IPS-20b (cell line): ENCODE measurements around the gene PCCA.
"Not testable (repeated sequence)": the region's sequence is repeated elsewhere in the genome, so short reads cannot be mapped to it uniquely, and the experiment has no call there.

Source experiments
- H3K27ac ChIP-seq: one replicate; pipeline ENCODE4 v1.5.1; 2013; ENCODE audit warnings: low read length
- H3K27me3 ChIP-seq: 2 replicates; pipeline ENCODE4 v1.6.1; 2013; ENCODE audit warnings: mild to moderate bottlenecking, low read length, inconsistent platforms; ENCODE audit not compliant: insufficient read depth
- H3K36me3 ChIP-seq: 2 replicates; pipeline ENCODE4 v1.6.1; 2013; ENCODE audit warnings: low read depth, mild to moderate bottlenecking, inconsistent platforms, low read length, moderate library complexity; ENCODE audit not compliant: insufficient read depth
- H3K4me1 ChIP-seq: 2 replicates; pipeline ENCODE4 v1.6.1; 2013; ENCODE audit warnings: mild to moderate bottlenecking, control low read depth, inconsistent platforms, low read length, moderate library complexity; ENCODE audit not compliant: insufficient read depth
- H3K4me3 ChIP-seq: 2 replicates; pipeline ENCODE4 v1.5.1; 2013; ENCODE audit warnings: mild to moderate bottlenecking, low read length, inconsistent platforms
- H3K9ac ChIP-seq: 2 replicates; pipeline ENCODE4 v1.6.1; 2013; ENCODE audit warnings: low read depth, mild to moderate bottlenecking, inconsistent platforms, low read length, moderate library complexity
- H3K9me3 ChIP-seq: 2 replicates; pipeline ENCODE4 v1.6.1; 2013; ENCODE audit warnings: mild to moderate bottlenecking, low read depth, low read length, inconsistent platforms; ENCODE audit not compliant: insufficient read depth

Gene PCCA

DNA sequence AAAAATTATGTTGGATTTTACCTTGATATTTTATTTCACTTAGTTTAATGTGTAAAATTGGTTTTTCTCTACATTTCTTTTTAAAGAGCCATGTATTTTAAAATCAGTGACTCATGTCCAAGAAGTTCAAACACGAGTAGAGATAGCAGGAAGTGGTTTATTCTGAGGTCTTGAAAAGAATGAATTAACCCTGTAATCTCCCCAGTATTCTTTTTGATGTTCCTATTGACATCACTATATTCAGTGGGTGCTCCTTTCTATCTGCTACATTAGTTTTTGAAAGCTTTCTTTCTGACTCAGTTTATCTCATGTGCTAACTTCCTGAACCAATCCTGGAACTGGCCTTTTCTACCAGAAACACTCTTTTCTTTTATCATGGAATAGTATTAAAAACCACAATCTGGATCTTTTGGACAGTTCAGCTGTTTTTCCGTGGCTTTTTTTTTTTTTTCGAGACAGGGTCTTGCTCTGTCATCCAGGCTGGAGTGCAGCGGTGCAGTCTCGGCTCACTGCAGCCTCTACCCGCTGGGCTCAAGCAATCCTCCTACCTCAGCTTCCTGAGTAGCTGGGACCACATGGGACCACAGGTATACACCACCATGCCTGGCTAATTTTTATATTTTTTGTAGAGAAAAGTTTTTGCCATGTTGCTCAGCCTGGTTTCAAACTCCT, 114.9 kb downstream of the PCCA start:
- no peaks in the 10 kb centered on the region for H3K36me3 ChIP-seq
- H3K4me3 ChIP-seq = no peak overlapping the region
- no peak overlapping the region for H3K27ac ChIP-seq
- H3K9me3 ChIP-seq = no peaks in the 10 kb centered on the region
- no peak overlapping the region for H3K9ac ChIP-seq
- no peaks in the 10 kb centered on the region for H3K27me3 ChIP-seq
- 0 out of 2 replicates have a peak, but pooled peaks cover 2% of the 10 kb centered on the region for H3K4me1 ChIP-seq

DNA sequence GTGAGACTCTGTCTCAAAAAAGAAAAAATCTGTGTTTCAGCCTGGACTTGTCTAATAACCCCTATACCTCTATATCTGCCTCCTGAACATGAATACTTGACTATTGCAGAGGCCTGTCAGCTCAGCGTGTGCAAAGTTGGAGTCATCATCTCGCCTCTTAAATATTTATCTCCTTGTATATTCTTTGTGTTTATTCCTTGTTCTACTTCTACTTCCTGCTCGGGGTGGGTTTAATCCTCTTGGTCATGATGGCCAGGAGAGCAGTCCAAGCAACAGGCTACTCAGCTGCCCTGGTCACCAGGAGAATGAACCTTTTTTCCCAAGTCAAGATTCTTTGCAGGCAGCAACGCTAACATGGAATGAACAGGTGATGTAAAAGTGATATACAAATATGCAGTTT, 119.1 kb downstream of the PCCA start:
- Histone ChIP-seq H3K27me3 (no peaks in the 10 kb centered on the region), H3K9ac (no peak overlapping the region), H3K9me3 (no peaks in the 10 kb centered on the region), H3K27ac (no peak overlapping the region), H3K36me3 (peaks cover 32% of the 10 kb centered on the region), H3K4me1 (0 out of 2 replicates have a peak, but pooled peaks cover 3% of the 10 kb centered on the region), H3K4me3 (no peak overlapping the region)

DNA sequence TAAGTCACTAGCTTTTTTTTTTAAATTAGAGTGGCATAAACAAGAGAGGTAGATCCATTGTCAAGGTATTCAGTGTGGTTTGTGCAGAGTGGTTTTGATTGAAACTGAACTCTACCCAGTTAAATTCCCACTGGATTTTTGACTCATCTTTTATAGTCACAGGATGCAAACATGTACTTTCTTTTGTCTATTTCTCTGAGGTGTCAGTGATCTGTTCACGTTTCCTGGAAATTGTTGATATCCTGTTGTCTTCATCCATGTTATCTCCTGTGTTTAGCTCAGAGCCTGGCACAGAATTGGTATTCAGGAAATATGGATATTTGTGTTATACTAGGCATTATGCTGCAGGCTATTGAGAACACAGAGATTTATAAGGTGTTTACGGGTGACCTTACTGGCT, 119.7 kb downstream of the PCCA start:
- Histone ChIP-seq H3K36me3 (peaks cover 32% of the 10 kb centered on the region), H3K9me3 (no peaks in the 10 kb centered on the region), H3K27me3 (no peaks in the 10 kb centered on the region), H3K4me3 (no peak overlapping the region), H3K4me1 (0 out of 2 replicates have a peak, but pooled peaks cover 3% of the 10 kb centered on the region), H3K9ac (no peak overlapping the region), H3K27ac (no peak overlapping the region)

DNA sequence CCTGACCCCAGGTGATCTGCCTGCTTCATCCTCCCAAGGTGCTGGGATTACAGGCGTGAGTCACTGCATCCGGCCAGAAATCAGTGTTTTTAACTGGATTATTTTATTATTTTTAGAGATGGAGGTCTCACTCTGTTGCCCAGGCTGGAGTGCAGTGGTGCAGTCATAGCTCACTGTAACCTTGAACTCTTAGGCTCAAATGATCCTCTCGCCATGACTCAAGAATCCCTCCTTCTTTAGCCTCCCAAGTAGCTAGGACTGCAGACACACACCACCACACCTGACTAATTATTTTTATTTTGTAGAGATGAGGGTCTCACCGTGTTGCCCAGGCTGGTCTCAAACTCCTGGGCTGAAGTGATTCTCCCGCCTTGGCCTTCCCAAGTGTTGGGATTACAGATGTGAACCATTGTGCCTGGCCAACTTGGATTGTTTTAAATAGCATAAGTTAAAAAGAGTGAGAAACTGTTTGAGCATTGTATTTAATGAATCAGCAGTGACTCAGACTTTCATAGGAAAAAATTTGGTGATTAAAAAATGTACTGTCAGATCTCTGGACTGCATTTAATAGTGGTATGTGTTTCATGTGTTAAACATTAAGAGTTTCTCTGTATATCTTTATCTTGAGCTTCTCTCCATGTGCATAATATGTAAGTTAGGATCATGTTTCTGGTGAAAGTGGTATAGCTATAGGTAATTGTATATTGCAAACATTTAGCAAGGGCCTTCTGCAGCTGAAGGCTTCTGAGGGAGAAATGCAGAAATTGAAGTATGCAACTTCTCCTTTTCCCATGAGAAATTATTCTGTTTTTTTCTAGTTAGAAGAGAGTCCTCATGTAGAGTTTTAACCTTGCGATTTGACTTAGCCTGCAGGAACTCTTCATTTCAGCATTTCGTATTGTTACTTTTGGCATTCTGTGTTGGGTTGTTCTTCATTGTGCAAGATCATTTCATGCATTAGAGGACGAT, 121.2 kb downstream of the PCCA start:
- 0 out of 2 replicates have a peak, but pooled peaks cover 3% of the 10 kb centered on the region for H3K4me1 ChIP-seq
- H3K36me3 ChIP-seq = peaks cover 37% of the 10 kb centered on the region
- no peak overlapping the region for H3K9ac ChIP-seq
- no peaks in the 10 kb centered on the region for H3K27me3 ChIP-seq
- no peak overlapping the region for H3K4me3 ChIP-seq
- no peak overlapping the region for H3K27ac ChIP-seq
- H3K9me3 ChIP-seq = no peaks in the 10 kb centered on the region

DNA sequence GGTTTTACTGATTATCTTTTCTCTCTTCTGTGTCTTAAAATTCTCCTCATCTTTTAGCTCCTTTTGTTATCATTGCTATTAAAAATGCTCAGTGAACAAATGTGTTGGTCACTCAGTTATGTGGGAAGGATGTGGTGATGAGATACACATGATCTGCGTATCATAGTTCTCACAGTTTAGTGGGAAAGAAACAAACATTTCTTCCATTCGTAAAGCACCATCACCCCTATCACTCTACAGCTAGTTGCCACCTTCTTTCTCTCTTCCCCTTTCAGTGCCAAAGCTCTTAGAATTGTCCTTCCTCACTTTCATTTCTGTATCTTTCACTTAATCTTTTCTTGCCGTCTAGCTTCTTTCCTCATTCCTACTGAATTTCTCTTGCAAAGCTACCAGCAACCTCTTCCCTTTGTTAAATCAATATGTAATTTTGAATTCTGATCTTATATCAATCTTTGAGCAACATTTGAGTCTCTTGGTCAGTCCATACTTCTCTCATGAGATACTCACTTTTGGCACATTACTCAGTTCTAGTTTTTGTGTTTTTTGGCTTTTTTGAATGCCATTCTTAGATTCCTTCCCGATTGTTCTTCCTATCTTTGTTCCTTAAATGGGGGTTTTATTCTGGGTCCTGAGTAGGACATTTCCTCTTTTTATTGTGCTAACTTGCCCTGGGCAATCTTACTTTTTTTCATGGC, 122.3 kb downstream of the PCCA start:
- H3K9ac ChIP-seq = no peak overlapping the region
- peaks cover 38% of the 10 kb centered on the region for H3K36me3 ChIP-seq
- H3K27me3 ChIP-seq = no peaks in the 10 kb centered on the region
- no peak overlapping the region for H3K27ac ChIP-seq
- H3K9me3 ChIP-seq = no peaks in the 10 kb centered on the region
- H3K4me1 ChIP-seq = 0 out of 2 replicates have a peak, but pooled peaks cover 3% of the 10 kb centered on the region
- H3K4me3 ChIP-seq = no peak overlapping the region

DNA sequence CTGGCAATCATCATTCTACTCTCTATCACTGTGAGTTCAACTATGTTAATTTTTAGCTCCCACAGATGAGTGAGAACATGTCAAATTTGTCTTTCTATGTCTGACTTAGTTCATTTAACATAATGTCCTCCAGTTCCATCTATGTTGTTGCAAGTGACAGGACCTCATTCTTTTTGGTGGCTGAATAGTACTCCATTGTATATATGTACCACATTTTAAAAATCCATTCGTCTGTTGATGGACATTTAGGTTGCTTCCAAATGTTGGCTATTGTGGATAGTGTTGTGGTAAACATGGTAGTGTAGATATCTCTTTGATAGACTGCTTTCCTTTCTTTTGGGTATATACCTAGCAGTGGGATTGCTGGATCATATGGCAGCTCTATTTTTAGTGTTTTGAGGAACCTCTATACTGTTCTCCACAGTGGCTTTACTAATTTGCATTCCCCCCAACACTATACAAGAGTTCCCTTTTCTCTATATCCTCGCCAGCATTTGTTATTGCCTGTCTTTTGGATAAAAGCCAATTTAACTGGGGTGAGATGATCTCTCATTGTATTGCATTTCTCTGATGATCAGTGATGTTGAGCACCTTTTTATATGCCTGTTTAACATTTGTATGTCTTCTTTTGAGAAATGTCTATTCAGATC, 124.1 kb downstream of the PCCA start:
- H3K9me3 ChIP-seq = no peaks in the 10 kb centered on the region
- peaks cover 38% of the 10 kb centered on the region for H3K36me3 ChIP-seq
- no peak overlapping the region for H3K9ac ChIP-seq
- H3K27ac ChIP-seq = no peak overlapping the region
- H3K4me3 ChIP-seq = no peak overlapping the region
- 0 out of 2 replicates have a peak, but pooled peaks cover 3% of the 10 kb centered on the region for H3K4me1 ChIP-seq
- no peaks in the 10 kb centered on the region for H3K27me3 ChIP-seq

DNA sequence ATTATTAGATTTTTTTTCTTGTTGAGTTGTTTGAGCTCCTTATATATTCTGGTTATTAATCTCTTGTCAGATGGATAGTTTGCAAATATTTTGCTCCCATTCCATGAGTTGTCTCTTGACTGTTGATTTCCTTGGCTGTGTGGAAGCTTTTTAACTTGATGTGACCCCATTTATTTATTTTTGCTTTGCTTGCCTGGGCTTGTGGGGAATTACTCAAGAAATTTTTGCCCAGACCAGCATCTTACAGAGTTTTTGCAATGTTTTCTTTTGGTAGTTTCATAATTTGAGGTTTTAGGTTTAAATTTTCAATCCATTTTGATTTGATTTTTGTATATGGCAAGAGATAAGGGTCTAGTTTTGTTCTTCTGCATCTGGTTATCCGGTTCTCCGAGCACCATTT, 124.7 kb downstream of the PCCA start:
- Histone ChIP-seq H3K36me3 (peaks cover 38% of the 10 kb centered on the region), H3K4me3 (no peak overlapping the region), H3K9me3 (no peaks in the 10 kb centered on the region), H3K27me3 (no peaks in the 10 kb centered on the region), H3K9ac (no peak overlapping the region), H3K4me1 (0 out of 2 replicates have a peak, but pooled peaks cover 3% of the 10 kb centered on the region), H3K27ac (no peak overlapping the region)

DNA sequence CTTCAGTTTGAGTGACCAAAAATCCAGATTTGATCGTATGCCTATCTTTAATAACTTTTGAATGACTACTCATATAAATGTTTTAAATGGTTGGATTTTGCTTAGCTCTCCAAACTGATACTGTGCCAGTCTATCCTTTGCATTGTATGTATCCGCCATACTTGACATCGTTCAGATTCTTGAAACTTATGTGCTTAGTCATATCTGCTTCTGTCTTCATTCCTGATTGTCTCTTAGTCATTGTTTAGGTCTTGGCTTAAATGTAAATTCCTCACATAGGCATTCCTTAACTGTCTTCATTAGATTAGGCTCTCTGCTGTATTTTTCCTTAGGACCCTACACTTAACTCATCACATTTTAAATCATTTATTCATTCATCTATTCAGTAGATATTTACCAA, 126.0 kb downstream of the PCCA start:
- peaks cover 30% of the 10 kb centered on the region for H3K36me3 ChIP-seq
- H3K27ac ChIP-seq = no peak overlapping the region
- H3K9me3 ChIP-seq = no peaks in the 10 kb centered on the region
- 0 out of 2 replicates have a peak, but pooled peaks cover 4% of the 10 kb centered on the region for H3K4me1 ChIP-seq
- no peak overlapping the region for H3K9ac ChIP-seq
- H3K4me3 ChIP-seq = no peak overlapping the region
- H3K27me3 ChIP-seq = no peaks in the 10 kb centered on the region

DNA sequence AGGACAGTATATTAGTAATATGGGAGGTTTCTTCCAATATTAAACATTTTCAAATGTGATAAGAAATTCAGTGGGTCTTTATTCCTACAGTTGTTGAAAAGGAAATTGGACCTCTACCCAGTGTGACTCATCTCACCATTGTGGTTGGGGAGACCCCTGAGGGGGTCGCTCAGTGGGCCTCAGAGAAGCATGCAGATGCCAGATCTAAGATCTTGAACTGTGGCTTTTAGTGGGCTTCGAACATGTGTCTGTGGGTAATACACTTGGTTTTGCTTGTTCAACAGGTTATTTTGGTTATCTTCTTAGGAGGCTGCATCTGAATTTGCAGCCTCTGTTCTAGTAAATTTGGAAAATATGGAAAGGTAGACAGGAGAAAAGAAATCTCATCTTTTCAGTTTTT, 132.3 kb downstream of the PCCA start:
- Histone ChIP-seq H3K4me3 (no peak overlapping the region), H3K27ac (no peak overlapping the region), H3K9me3 (no peaks in the 10 kb centered on the region), H3K27me3 (no peaks in the 10 kb centered on the region), H3K36me3 (no peaks in the 10 kb centered on the region; the same call in 1 of the 2 replicates), H3K4me1 (peaks cover 9% of the 10 kb centered on the region; the same call in 1 of the 2 replicates), H3K9ac (no peak overlapping the region)

DNA sequence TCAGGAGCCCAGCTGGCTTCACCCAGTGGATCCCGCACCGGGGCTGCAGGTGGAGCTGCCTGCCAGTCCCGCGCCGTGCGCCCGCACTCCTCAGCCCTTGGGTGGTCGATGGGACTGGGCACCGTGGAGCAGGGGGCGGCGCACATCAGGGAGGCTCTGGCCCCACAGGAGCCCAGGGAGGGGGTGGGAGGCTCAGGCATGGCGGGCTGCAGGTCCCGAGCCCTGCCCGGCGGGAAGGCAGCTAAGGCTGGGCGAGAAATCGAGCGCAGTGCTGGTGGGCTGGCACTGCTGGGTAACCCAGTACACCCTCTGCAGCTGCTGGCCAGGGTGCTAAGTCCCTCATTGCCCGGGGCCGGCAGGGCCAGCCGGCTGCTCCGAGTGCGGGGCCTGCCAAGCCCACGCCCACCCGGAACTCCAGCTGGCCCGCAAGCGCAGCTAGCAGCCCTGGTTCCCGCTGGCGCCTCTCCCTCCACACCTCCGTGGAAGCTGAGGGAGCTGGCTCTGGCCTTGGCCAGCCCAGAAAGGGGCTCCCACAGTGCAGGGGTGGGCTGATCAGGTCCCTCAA, 135.2 kb downstream of the PCCA start:
- H3K36me3 ChIP-seq, H3K9me3 ChIP-seq, H3K9ac ChIP-seq, H3K27me3 ChIP-seq, H3K4me3 ChIP-seq, H3K27ac ChIP-seq: not testable (repeated sequence)
- peaks cover 11% of the 10 kb centered on the region; the same call in 1 of the 2 replicates for H3K4me1 ChIP-seq

DNA sequence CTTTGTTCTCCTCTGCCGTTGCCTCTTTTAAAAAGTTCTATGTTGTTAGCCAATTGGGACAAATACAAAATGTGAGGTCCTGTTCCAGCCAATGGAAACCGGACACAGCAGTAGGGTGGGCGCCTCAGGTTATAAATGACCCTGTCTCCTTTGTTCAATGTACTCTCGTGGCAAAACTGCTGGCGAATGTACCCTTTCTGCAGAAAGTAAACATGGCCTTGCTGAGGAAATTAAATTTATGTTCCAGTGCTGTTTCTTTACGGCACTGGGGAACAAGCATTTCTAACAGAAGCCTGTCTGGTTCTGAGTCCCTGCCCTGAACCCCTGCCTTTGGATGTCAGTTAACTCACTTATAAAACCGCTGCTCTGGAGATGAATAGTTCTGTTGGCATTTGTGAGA, 140.7 kb downstream of the PCCA start:
- H3K4me1 ChIP-seq = peaks cover 20% of the 10 kb centered on the region
- H3K4me3 ChIP-seq = no peak overlapping the region
- H3K36me3 ChIP-seq = no peaks in the 10 kb centered on the region
- H3K27me3 ChIP-seq = no peaks in the 10 kb centered on the region
- H3K27ac ChIP-seq = no peak overlapping the region
- H3K9ac ChIP-seq = no peak overlapping the region
- no peaks in the 10 kb centered on the region for H3K9me3 ChIP-seq
